RWPE2 (cell line): Measurements from ENCODE around the gene GPATCH2.
"Not testable (repeated sequence)": the region's sequence is repeated elsewhere in the genome, so short reads cannot be mapped to it uniquely, and the experiment has no call there.

Experiments
- ATAC-seq: fragments of 200-7000 bp; cut with Tn5 transposase; 3 replicates; pipeline ENCODE4 v1.9.1; 2021; ENCODE audit warnings: low read depth
- DNase-seq: peaks from one replicate; pipeline ENCODE4 v3.0.0-alpha.2; 2020; ENCODE audit warnings: low spot score
- H3K27ac ChIP-seq: fragments of 450-650 bp; 2 replicates; pipeline ENCODE4 v1.5.1; 2017; ENCODE audit warnings: mild to moderate bottlenecking; ENCODE audit not compliant: poor library complexity, severe bottlenecking
- H3K27me3 ChIP-seq: fragments of 250-450 bp; sonication (Bioruptor Pico); 2 replicates; pipeline ENCODE4 v1.5.1; 2021; ENCODE audit warnings: mild to moderate bottlenecking, moderate library complexity; ENCODE audit not compliant: insufficient read depth, poor library complexity, severe bottlenecking
- H3K36me3 ChIP-seq: fragments of 250-450 bp; sonication (Bioruptor Pico); 2 replicates; pipeline ENCODE4 v1.5.1; 2020; ENCODE audit warnings: low read depth, mild to moderate bottlenecking, moderate library complexity
- H3K4me1 ChIP-seq: fragments of 250-450 bp; sonication (Bioruptor Pico); 2 replicates; pipeline ENCODE4 v1.5.1; 2021; ENCODE audit warnings: mild to moderate bottlenecking, moderate library complexity; ENCODE audit not compliant: insufficient read depth, poor library complexity, severe bottlenecking
- H3K4me3 ChIP-seq: fragments of 250-450 bp; sonication (Bioruptor Pico); 2 replicates; pipeline ENCODE4 v1.5.1; 2021; ENCODE audit warnings: mild to moderate bottlenecking, moderate library complexity; ENCODE audit not compliant: severe bottlenecking
- H3K9me3 ChIP-seq: fragments of 250-450 bp; sonication (Bioruptor Pico); 2 replicates; pipeline ENCODE4 v1.5.1; 2021; ENCODE audit warnings: mild to moderate bottlenecking, moderate library complexity; ENCODE audit not compliant: severe bottlenecking
- TF ChIP-seq, protein P1 (sequence below): fragments of 450-650 bp; IDR thresholded peaks from one replicate; pipeline ENCODE4 v1.5.1; 2017; ENCODE audit warnings: mild to moderate bottlenecking, moderate library complexity; ENCODE audit not compliant: poor library complexity, severe bottlenecking

Gene GPATCH2

DNA sequence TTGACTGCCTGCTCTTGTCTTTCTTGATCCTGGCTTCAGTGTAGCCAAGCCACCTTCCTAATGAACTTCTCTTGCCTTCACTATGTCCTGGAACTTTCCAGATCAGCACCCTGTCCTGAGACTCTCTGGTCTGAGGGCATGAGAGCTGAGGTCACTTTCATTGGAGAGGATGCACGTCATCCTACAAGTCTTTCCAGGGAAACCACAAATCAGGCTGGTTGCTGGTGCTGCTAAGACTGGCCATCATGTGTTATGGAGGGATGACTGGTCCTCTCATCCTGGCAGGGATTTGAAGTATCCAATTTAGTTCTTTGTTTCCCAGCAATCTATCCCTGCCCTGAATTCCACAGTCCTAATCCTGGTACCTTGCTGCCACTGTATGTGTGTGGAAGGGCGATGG lies 228.6 kb downstream of the GPATCH2 start:
- H3K4me1 ChIP-seq, result no peaks in the 10 kb centered on the region
- DNase-seq (no peak), ATAC-seq (no peak)
- H3K4me3 ChIP-seq, result no peak overlapping the region
- no peaks in the 10 kb centered on the region for H3K9me3 ChIP-seq
- H3K36me3 ChIP-seq, result no peaks in the 10 kb centered on the region
- no peak overlapping the region for H3K27ac ChIP-seq
- TF ChIP-seq, protein P1, sequence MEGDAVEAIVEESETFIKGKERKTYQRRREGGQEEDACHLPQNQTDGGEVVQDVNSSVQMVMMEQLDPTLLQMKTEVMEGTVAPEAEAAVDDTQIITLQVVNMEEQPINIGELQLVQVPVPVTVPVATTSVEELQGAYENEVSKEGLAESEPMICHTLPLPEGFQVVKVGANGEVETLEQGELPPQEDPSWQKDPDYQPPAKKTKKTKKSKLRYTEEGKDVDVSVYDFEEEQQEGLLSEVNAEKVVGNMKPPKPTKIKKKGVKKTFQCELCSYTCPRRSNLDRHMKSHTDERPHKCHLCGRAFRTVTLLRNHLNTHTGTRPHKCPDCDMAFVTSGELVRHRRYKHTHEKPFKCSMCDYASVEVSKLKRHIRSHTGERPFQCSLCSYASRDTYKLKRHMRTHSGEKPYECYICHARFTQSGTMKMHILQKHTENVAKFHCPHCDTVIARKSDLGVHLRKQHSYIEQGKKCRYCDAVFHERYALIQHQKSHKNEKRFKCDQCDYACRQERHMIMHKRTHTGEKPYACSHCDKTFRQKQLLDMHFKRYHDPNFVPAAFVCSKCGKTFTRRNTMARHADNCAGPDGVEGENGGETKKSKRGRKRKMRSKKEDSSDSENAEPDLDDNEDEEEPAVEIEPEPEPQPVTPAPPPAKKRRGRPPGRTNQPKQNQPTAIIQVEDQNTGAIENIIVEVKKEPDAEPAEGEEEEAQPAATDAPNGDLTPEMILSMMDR, result no peak
- no peaks in the 10 kb centered on the region for H3K27me3 ChIP-seq

DNA sequence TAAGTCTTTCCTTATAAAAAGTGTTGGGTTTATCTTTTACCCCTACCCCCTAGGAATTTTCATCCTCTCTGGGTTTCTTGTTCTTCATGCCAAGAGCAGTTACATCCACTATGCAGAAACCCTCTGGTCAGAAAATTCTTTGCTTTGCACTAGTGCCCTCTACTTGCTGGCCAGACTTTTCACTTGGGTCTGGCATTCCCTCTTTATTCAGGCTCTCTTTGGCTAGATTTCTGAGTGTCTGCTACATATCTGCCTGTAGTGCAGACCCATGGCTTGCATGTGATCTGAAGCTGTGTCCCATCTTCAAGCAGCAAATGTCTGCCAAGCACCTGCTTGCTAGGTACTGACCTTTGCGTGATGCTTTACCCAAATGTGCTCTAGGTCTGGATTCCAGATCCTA lies 237.0 kb downstream of the GPATCH2 start:
- DNase-seq, result no peak
- Histone ChIP-seq H3K9me3 (no peaks in the 10 kb centered on the region), H3K27ac (no peak overlapping the region), H3K4me3 (no peak overlapping the region), H3K4me1 (no peaks in the 10 kb centered on the region), H3K36me3 (no peaks in the 10 kb centered on the region), H3K27me3 (no peaks in the 10 kb centered on the region)
- TF ChIP-seq, protein P1, result no peak
- ATAC-seq, result no peak

DNA sequence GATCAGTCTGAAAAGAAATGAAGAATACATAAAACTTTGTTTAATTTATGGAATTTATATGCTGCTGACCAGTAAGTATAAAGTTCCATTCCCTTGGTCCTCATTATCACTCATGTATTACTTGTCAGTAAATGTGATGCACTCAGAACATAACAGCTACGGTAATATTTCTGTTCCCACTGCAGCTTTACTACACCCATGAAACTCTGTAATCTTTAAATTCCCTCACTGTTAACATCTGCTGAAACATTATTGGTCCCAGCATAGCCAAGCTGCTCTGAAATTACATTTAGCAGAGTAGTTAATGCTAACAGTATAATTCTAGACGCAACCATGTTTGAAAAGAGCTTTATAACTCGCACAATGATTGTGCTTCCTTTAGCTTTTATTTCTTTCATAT lies 238.4 kb downstream of the GPATCH2 start:
- no peaks in the 10 kb centered on the region for H3K36me3 ChIP-seq

DNA sequence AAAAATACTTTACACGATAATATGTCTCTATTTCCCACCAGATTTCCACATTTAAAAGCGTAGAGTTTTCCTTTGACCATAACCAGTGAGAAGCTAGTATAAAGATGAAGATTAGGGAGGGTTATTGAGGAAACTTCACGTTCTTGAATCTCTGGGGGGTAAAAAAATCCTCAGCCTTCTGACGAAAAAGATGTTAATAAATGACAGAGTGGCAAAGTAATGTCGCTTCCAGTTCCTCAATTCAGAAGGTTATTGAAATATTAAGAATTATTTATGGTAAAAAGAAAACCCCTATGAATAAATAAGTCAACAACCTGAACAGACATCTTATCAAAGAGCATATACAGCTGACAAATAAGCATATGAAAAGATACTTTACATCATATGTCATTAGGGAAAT lies 241.0 kb downstream of the GPATCH2 start:
- ATAC-seq, result no peak
- DNase-seq, result no peak

More for the DNA sequence above, 238.4 kb downstream of the GPATCH2 start:
- ATAC-seq (no peak), DNase-seq (no peak)
- Histone ChIP-seq H3K4me1 (no peaks in the 10 kb centered on the region), H3K27ac (no peak overlapping the region), H3K9me3 (no peaks in the 10 kb centered on the region), H3K4me3 (no peak overlapping the region), H3K27me3 (no peaks in the 10 kb centered on the region)
- TF ChIP-seq, protein P1, result no peak

DNA sequence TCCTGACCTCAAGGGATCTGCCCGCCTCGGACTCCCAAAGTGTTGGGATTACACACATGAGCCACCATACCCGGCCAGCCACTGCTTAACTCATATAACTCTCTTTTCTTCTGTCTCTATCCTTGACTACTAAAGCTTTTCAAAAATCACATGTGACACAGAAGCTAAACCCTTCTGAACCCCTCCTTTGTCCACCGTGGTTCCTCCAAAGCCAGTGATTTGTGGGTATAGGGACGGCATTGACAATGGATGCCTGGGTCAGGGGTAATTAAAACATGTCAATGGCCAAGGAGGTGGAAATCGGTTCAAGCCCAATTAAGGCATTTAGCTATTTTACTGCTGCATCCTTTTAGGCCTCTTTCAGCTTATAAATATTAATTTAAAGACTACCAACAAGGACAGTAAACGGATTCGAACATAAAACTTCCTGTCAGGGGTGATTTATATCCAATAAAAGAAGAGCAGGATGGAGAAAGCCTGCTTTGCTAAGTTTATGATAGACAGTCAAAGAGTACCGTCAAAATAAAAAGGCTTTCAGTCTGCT lies 242.3 kb downstream of the GPATCH2 start:
- H3K36me3 ChIP-seq, result no peaks in the 10 kb centered on the region
- TF ChIP-seq, protein P1, result no peak
- DNase-seq, result no peak
- H3K4me3 ChIP-seq, result no peak overlapping the region
- no peaks in the 10 kb centered on the region for H3K4me1 ChIP-seq
- ATAC-seq, result no peak
- no peaks in the 10 kb centered on the region for H3K9me3 ChIP-seq
- H3K27me3 ChIP-seq, result no peaks in the 10 kb centered on the region
- H3K27ac ChIP-seq, result no peak overlapping the region

More for the DNA sequence above, 241.0 kb downstream of the GPATCH2 start:
- H3K27me3 ChIP-seq, result no peaks in the 10 kb centered on the region
- no peaks in the 10 kb centered on the region for H3K4me1 ChIP-seq
- no peak overlapping the region for H3K4me3 ChIP-seq
- no peak overlapping the region for H3K27ac ChIP-seq
- no peaks in the 10 kb centered on the region for H3K9me3 ChIP-seq
- TF ChIP-seq, protein P1, result no peak
- no peaks in the 10 kb centered on the region for H3K36me3 ChIP-seq

DNA sequence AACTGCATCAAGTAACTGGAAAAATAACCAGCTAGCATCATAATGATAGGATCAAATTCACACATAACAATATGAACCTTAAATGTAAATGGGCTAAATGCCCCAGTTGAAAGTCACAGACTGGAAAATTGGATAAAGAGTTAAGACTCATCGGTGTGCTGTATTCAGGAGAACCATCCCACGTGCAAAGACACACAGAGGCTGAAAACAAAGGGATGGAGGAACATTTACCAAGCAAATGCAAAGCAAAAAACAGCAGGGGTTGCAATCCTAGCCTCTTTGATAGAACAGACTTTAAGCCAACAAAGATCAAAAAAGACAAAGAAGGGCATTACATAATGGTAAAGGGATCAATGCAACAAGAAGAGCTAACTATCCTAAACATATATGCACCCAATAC lies 249.1 kb downstream of the GPATCH2 start:
- not testable (repeated sequence) for H3K4me3 ChIP-seq, H3K27me3 ChIP-seq

DNA sequence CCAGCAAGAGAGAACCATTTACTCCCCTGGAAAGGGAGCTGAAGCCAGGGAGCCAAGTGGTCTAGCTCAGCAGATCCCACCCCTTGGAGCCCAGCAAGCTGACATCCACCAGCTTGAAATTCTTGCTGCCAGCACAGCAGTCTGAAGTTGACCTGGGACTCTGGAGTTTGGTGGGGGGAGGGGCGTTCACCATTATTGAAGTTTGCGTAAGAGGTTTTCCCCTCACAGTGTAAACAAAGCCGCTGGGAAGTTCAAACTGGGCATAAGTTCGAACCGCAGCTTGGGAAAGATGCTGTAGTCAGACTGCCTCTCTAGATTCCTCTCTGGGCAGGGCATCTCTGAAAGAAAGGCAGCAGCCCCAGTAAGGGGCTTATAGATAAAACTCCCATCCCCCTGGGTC lies 251.1 kb downstream of the GPATCH2 start:
- DNase-seq, H3K27ac ChIP-seq: not testable (repeated sequence)

More for the DNA sequence above, 249.1 kb downstream of the GPATCH2 start:
- not testable (repeated sequence) for DNase-seq, H3K9me3 ChIP-seq, H3K27ac ChIP-seq, H3K4me1 ChIP-seq, H3K36me3 ChIP-seq, ATAC-seq

More for the DNA sequence above, 251.1 kb downstream of the GPATCH2 start:
- H3K9me3 ChIP-seq, H3K27me3 ChIP-seq, H3K4me3 ChIP-seq, H3K36me3 ChIP-seq, H3K4me1 ChIP-seq, ATAC-seq: not testable (repeated sequence)
